ENCODE data around the gene NFIB. TPM values are rescaled to one million over a fixed set of nuclear protein-coding genes. Genes with fewer than 3 reads are reported as not detected.

The NFIB gene
- total and polyA plus RNA-seq, 10 of the 15 experiments (the other 5 are each of a cell fraction or from before 2014, with no cell fraction given) = under 0.01 to 0.19 (median 0.05) TPM; not detected in 3

GRCh38 chr9:14325147-14325546 is 11.2 kb upstream of the NFIB start (continued):
- TF ChIP-seq USF1 (IDR thresholded peaks at IDR 0.05; ENCODE audit: borderline replicate concordance, extremely low read length, insufficient read depth, low read depth, low read length) (no peak), MYB (IDR thresholded peaks at IDR 0.05; ENCODE audit: borderline replicate concordance, low read depth, low read length) (no peak), ZNF24 (IDR thresholded peaks at IDR 0.05) (no peak), RAD51 (IDR thresholded peaks at IDR 0.05) (no peak), LARP7 (IDR thresholded peaks at IDR 0.05) (no peak), ZBTB4 (CRISPR knock-in tag; IDR thresholded peaks at IDR 0.05) (no peak), BMI1 (IDR thresholded peaks at IDR 0.05; ENCODE audit: borderline replicate concordance) (no peak), MYC (IDR thresholded peaks at IDR 0.05; ENCODE audit: insufficient read depth, insufficient read length, insufficient replicate concordance, low read length, severe bottlenecking) (no peak), WRNIP1 (IDR thresholded peaks at IDR 0.05; ENCODE audit: borderline replicate concordance, low read depth, low read length) (no peak), SP1 (IDR thresholded peaks at IDR 0.05; ENCODE audit: low read depth, low read length) (no peak), MEF2B (IDR thresholded peaks at IDR 0.05; ENCODE audit: partially characterized antibody, poor library complexity, severe bottlenecking) (no peak)
- TF ChIP-seq, protein P1, sequence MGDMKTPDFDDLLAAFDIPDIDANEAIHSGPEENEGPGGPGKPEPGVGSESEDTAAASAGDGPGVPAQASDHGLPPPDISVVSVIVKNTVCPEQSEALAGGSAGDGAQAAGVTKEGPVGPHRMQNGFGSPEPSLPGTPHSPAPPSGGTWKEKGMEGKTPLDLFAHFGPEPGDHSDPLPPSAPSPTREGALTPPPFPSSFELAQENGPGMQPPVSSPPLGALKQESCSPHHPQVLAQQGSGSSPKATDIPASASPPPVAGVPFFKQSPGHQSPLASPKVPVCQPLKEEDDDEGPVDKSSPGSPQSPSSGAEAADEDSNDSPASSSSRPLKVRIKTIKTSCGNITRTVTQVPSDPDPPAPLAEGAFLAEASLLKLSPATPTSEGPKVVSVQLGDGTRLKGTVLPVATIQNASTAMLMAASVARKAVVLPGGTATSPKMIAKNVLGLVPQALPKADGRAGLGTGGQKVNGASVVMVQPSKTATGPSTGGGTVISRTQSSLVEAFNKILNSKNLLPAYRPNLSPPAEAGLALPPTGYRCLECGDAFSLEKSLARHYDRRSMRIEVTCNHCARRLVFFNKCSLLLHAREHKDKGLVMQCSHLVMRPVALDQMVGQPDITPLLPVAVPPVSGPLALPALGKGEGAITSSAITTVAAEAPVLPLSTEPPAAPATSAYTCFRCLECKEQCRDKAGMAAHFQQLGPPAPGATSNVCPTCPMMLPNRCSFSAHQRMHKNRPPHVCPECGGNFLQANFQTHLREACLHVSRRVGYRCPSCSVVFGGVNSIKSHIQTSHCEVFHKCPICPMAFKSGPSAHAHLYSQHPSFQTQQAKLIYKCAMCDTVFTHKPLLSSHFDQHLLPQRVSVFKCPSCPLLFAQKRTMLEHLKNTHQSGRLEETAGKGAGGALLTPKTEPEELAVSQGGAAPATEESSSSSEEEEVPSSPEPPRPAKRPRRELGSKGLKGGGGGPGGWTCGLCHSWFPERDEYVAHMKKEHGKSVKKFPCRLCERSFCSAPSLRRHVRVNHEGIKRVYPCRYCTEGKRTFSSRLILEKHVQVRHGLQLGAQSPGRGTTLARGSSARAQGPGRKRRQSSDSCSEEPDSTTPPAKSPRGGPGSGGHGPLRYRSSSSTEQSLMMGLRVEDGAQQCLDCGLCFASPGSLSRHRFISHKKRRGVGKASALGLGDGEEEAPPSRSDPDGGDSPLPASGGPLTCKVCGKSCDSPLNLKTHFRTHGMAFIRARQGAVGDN (IDR thresholded peaks at IDR 0.05) = no peak
- TF ChIP-seq, protein P2, sequence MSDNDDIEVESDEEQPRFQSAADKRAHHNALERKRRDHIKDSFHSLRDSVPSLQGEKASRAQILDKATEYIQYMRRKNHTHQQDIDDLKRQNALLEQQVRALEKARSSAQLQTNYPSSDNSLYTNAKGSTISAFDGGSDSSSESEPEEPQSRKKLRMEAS (IDR thresholded peaks at IDR 0.05; ENCODE audit: low read depth, low read length) = no peak

Measured in GM12878 (cell line).